OCI-LY1 (cell line): ENCODE results near the gene VSTM4.

Experiments used
- CTCF ChIP-seq: fragments of 200-600 bp; sonication (generic), shearing (Covaris generic); IDR thresholded peaks from 2 replicates; pipeline ENCODE4 v1.5.1; 2017; ENCODE audit warnings: mild to moderate bottlenecking, antibody characterized with exemption, low read length, moderate library complexity, mixed read lengths
- EZH2 ChIP-seq: fragments of 200-600 bp; sonication (generic), shearing (Covaris generic); IDR thresholded peaks from 2 replicates; pipeline ENCODE4 v1.8.0; 2017; ENCODE audit warnings: borderline replicate concordance, mixed run types, mild to moderate bottlenecking, antibody characterized with exemption, low read length, moderate library complexity, mixed read lengths

GRCh38 chr10:49040601-49041000 lies 74.7 kb downstream of the VSTM4 start:
- TF ChIP-seq CTCF: no peak
- no peak for TF ChIP-seq EZH2
